Gastroesophageal sphincter (tissue), 4 donors: Measurements from ENCODE around the gene MEGF6. TPM values are rescaled to one million over a fixed set of nuclear protein-coding genes. Genes with fewer than 3 reads are reported as not detected.

Experiments
- ATAC-seq: fragments of 150-250 bp; one replicate; pipeline ENCODE4 v1.9.1; 2016; ENCODE audit warnings: mild to moderate bottlenecking, moderate library complexity
- H3K27ac ChIP-seq, 4 donors: fragments of 200-600 bp; sonication (generic) in 3 of 4; 1 replicate in 3 of 4; 2 replicates in 1 of 4; pipeline ENCODE4 v1.5.1; 2016 to 2019
- H3K27me3 ChIP-seq: fragments of 200-600 bp; sonication (generic); one replicate; pipeline ENCODE4 v1.5.1; 2019
- H3K36me3 ChIP-seq, 2 donors: fragments of 200-600 bp; sonication (generic); one replicate each; pipeline ENCODE4 v1.5.1; 2019; ENCODE audit warnings: control low read depth in 1 of 2
- H3K4me1 ChIP-seq, 3 donors: fragments of 200-600 bp; sonication (generic); 1 replicate in 2 of 3; 2 replicates in 1 of 3; pipeline ENCODE4 v1.5.1; 2016 to 2019; ENCODE audit warnings: control low read depth in 2 of 3
- H3K4me3 ChIP-seq, 2 donors: fragments of 200-600 bp; sonication (generic); one replicate each; pipeline ENCODE4 v1.5.1; 2019; ENCODE audit warnings: mild to moderate bottlenecking in 1 of 2, moderate library complexity in 1 of 2
- H3K9me3 ChIP-seq, 3 donors: fragments of 200-600 bp; sonication (generic); one replicate each; pipeline ENCODE4 v1.5.1; 2017 to 2019; ENCODE audit warnings: control low read depth in 2 of 3
- EP300 ChIP-seq: sonication (generic); formaldehyde crosslinking; IDR thresholded peaks from one replicate; pipeline ENCODE4 v1.6.1; 2017; ENCODE audit warnings: antibody characterized with exemption, mild to moderate bottlenecking
- POLR2A ChIP-seq, 2 donors: fragments of 450-650 bp; IDR thresholded peaks; one replicate each; pipeline ENCODE4 v1.6.1; 2017; ENCODE audit warnings: antibody characterized with exemption in 2 of 2, mild to moderate bottlenecking in 2 of 2, moderate library complexity in 1 of 2
- POLR2AphosphoS5 ChIP-seq: sonication (generic); formaldehyde crosslinking; IDR thresholded peaks from one replicate; pipeline ENCODE4 v1.6.1; 2017; ENCODE audit warnings: antibody characterized with exemption
- WGBS, 2 donors: methylation state at CpG; one replicate each; pipeline ENCODE4 v1.1.5; 2018; ENCODE audit warnings: low coverage in 1 of 2; 5-methylcytosine and 5-hydroxymethylcytosine counted together
- total RNA-seq, 4 donors: library from RNA; depleted of rRNA; stranded (reverse); fragments of >200 nt; gene quantifications; one replicate each; pipeline ENCODE4 v1.1.0, GENCODE V29; 2016
- TF ChIP-seq, protein P1 (sequence below), 4 experiments: fragments of 200-600 bp in 2 of 4; fragments of 450-650 bp in 2 of 4; sonication (generic) in 1 of 4; IDR thresholded peaks; one replicate each; pipeline ENCODE4 v1.5.1; 2017 to 2019; ENCODE audit warnings: antibody characterized with exemption in 4 of 4, mild to moderate bottlenecking in 2 of 4, moderate library complexity in 2 of 4

The MEGF6 gene
- total RNA-seq, 4 donors from 2014 or later: 4.7 to 15.5 (median 10.8) TPM

DNA sequence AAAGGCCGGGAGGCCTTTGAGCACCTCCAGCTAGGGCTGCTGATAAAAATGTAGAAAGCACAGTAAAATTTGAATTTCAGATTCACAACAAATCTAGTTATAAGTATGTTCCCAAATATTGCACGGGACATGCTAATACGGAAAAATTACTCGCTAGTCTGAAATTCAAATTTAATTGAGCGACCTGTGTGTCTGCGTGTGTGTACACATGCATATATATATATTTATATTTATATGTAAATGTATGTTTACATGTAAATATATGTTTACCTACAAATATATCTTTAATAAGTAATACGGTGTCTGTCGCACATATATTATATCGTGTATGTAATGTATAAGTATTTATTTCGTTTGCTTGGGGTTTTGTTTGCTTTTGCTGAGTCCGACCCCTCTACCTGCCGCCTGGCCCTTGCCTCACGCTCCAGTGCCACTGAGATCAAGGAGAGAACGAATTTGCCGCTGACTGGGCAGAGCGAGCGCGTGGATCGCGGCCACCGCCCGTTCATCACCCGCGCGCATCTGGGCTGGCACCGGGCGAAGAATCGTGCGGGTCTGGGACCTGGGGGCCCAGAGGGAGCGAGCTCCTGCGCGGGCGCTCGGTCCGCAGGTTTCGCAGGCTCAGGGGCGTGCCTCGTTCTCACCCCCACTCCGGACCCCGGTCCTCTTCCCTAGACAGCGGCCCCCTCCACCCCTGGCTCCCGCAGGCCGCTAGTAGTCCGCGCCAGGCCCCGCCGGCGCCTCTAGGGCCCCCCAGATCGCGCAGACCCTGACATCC is 39.1 kb upstream of the MEGF6 start:
- no peak for ATAC-seq
- TF ChIP-seq EP300 (no peak), POLR2A (IDR thresholded peaks at IDR 0.05) (no peak), POLR2AphosphoS5 (peak; percentile 40)
- TF ChIP-seq, protein P1, sequence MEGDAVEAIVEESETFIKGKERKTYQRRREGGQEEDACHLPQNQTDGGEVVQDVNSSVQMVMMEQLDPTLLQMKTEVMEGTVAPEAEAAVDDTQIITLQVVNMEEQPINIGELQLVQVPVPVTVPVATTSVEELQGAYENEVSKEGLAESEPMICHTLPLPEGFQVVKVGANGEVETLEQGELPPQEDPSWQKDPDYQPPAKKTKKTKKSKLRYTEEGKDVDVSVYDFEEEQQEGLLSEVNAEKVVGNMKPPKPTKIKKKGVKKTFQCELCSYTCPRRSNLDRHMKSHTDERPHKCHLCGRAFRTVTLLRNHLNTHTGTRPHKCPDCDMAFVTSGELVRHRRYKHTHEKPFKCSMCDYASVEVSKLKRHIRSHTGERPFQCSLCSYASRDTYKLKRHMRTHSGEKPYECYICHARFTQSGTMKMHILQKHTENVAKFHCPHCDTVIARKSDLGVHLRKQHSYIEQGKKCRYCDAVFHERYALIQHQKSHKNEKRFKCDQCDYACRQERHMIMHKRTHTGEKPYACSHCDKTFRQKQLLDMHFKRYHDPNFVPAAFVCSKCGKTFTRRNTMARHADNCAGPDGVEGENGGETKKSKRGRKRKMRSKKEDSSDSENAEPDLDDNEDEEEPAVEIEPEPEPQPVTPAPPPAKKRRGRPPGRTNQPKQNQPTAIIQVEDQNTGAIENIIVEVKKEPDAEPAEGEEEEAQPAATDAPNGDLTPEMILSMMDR (IDR thresholded peaks at IDR 0.05): no peak

DNA sequence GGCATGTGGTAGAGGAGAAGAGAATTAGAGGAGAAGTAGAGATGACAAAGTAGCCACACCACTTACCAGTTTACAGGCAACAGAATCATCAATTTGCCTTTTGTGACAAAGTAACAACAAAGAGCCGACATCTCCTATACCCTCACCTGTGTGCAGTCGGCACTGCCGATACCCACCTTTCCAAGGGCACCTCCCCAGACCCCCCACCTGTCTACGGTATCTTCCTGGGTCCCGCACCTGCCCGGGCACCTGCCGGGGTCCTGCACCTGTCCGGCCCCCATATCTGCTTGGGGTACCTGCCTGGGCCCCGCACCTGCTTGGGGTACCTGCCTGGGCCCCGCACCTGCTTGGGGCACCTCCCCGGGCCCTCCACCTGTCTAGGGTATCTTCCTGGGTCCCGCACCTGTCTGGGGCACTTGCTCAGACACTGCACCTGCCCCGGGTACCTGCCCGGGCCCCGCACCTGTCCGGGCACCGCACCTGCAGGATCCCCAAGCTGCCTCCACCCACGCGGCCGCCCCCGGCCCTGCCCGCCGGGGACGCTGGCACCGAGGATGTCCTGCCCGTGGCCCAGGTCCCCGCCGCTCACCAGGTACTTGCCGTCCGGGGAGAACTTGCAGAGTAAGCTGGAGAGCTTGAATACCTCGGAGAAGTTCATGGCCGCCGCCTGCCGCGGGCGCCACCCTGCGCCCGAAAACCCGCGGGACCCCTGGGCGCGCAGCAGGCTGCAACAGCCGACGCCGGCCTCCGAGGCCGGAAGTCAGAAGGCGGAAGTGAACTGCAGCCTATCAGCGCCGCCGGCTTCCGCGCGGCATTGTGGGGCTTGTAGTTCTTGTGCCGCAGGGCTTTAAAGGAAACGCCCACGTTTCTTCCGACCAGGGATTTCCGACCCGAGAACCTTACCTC is 38.3 kb upstream of the MEGF6 start, which contains the start of gene WRAP73:
TSS of gene WRAP73 (minus strand) at position 762 of the 906 bp plus-strand sequence. CDS start at position 658, 104 bp downstream.
- Histone ChIP-seq H3K4me3 (peak within 1 kb of the TSS; percentile 73 to 94), H3K27me3 (peaks cover 43% of the 10 kb centered on the region), H3K9me3 (no peaks in the 10 kb centered on the region), H3K27ac (peak within 1 kb of the TSS in 2 of 4 donors; percentile 57 to 62), H3K4me1 (peaks cover 2 to 45% (median 26%) of the 10 kb centered on the region in 3 donors), H3K36me3 (peaks cover 0 to 29% of the 10 kb centered on the region in 2 donors)
- TF ChIP-seq, protein P1 (IDR thresholded peaks at IDR 0.05): no peak
- TF ChIP-seq POLR2A (IDR thresholded peaks at IDR 0.05) (peak; percentile 76 to 86), POLR2AphosphoS5 (peak; percentile 78), EP300 (no peak)
- WGBS, 2 donors: 9 to 21% methylated on average over 9 to 13 of the region's 60 CpGs
- peak; percentile 95 for ATAC-seq

More for the DNA sequence above, 39.1 kb upstream of the MEGF6 start:
- Histone ChIP-seq H3K4me3 (peak overlapping the region; percentile 73 to 94), H3K4me1 (peaks cover 2 to 45% (median 26%) of the 10 kb centered on the region in 3 donors), H3K27ac (no peak overlapping the region), H3K27me3 (peaks cover 51% of the 10 kb centered on the region), H3K36me3 (peaks cover 0 to 20% of the 10 kb centered on the region in 2 donors), H3K9me3 (no peaks in the 10 kb centered on the region)
- WGBS, 2 donors: 15 to 18% methylated on average over 11 to 15 of the region's 50 CpGs

DNA sequence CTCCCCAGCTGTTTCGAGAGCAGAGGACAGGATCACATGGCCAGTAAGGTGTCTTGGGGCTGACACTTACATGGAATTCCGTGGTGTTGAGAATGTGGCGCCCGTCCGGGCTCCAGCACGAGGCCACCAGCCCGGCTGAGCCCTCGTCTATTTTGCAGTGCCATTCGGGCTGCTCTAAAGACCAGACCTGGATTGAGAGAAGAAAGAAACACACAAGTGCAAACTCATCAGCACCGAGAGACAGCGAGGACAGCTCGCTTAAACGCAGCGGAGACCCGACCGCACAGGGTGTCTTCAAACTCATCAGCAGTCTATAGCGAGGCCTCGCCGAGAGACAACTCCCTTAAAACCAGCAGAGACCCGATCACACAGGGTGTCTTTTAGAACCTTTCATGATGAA is 35.3 kb upstream of the MEGF6 start:
- 88% methylated on average over 2 to 13 of the region's 20 CpGs for WGBS, 2 donors
- Histone ChIP-seq H3K4me3 (no peak overlapping the region), H3K36me3 (peaks cover 0 to 53% of the 10 kb centered on the region in 2 donors), H3K9me3 (no peaks in the 10 kb centered on the region), H3K4me1 (peaks cover 2 to 30% (median 20%) of the 10 kb centered on the region in 3 donors), H3K27ac (no peak overlapping the region), H3K27me3 (peaks cover 13% of the 10 kb centered on the region)
- TF ChIP-seq EP300 (no peak), POLR2A (IDR thresholded peaks at IDR 0.05) (no peak), POLR2AphosphoS5 (no peak)
- TF ChIP-seq, protein P1 (IDR thresholded peaks at IDR 0.05): no peak
- ATAC-seq: no peak

DNA sequence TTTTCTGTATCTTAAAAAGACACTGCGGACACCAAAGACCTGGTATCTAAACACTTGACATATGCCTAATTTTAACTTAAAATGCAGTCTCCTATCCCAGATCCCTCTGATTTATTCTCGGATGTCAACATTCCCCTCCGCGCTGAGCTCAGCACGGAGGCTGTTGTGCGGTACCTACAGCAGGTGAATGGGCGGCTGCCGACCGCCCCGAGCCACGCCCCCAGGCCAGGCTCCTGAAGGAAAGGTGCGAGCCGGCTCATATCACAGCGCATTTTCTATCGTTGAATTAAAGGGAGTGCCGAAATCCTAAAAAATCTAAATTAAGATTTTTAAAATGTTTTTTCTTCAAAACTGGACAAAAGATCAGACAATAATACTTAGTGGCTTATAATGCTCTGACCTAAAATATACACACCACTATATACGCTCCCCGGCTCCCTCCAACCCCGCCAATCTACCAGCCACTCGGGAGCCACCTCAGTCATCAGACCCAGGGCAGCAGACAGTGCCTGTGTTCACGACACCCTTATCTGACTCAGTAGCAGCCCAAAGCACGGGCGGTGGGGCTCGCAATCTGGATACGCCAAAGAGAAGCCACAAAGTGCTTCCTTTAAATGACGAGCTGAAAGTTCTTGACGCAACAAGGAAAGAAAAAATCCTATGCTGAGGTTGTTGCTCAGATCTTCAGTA is 34.5 kb upstream of the MEGF6 start:
- Histone ChIP-seq H3K4me1 (peaks cover 2 to 22% (median 12%) of the 10 kb centered on the region in 3 donors), H3K4me3 (no peak overlapping the region), H3K27me3 (peaks cover 5% of the 10 kb centered on the region), H3K36me3 (peaks cover 0 to 60% of the 10 kb centered on the region in 2 donors), H3K27ac (no peak overlapping the region), H3K9me3 (no peaks in the 10 kb centered on the region)
- TF ChIP-seq, protein P1 (IDR thresholded peaks at IDR 0.05): no peak
- TF ChIP-seq POLR2AphosphoS5 (no peak), EP300 (no peak), POLR2A (IDR thresholded peaks at IDR 0.05) (no peak)
- no peak for ATAC-seq
- WGBS, 2 donors: 86 to 90% methylated on average over 8 to 25 of the region's 27 CpGs
